HCT116 (cell line): ENCODE measurements around the gene HCN3. TPM values are rescaled to one million over a fixed set of nuclear protein-coding genes. Genes with fewer than 3 reads are reported as not detected.

ENCODE experiments used
- ATAC-seq: fragments of 200-7000 bp; cut with Tn5 transposase; 2 replicates; pipeline ENCODE4 v1.9.1; 2020; ENCODE audit warnings: mild to moderate bottlenecking, moderate library complexity
- BruUV-seq: library from RNA; stranded (reverse); fragments of 400-500 nt; replicated peaks from 2 replicates; lab custom pipeline; 2021; lab: Mats Ljungman, UMichigan
- CTCF ChIA-PET: fragments of 300-600 bp; sonication (Branson Sonifier 250); formaldehyde crosslinking; loops from one replicate; lab custom pipeline; 2021; ENCODE audit warnings: antibody characterized with exemption; lab: Charles Lee
- POLR2A ChIA-PET: fragments of 300-600, 350-600 bp; sonication (Branson Sonifier 250); formaldehyde crosslinking; loops from one replicate; lab custom pipeline; 2021; ENCODE audit warnings: antibody characterized with exemption; lab: Charles Lee
- RAD21 ChIA-PET, 2 experiments: fragments of 300-600 bp; sonication (Branson Sonifier 250); formaldehyde crosslinking; loops; one replicate each; lab custom pipeline; 2023; ENCODE audit warnings: low total read pairs in 2 of 2; ENCODE audit not compliant: uncharacterized antibody in 2 of 2, unreplicated experiment in 2 of 2, low non-redundant PET in 1 of 2; lab: Charles Lee
- DNase-seq: peaks from one replicate; pipeline ENCODE4 v3.0.0-alpha.2; 2010; ENCODE audit warnings: low read depth, low spot score
- H2AFZ ChIP-seq: fragments of 200-600 bp; shearing (Covaris generic), sonication (generic); 2 replicates; pipeline ENCODE4 v1.6.1; 2017; ENCODE audit warnings: low read depth, mixed run types, mixed read lengths, antibody characterized with exemption, low read length; ENCODE audit not compliant: poor library complexity, severe bottlenecking
- H3K27ac ChIP-seq: 2 replicates; pipeline ENCODE4 v1.5.1; 2012; ENCODE audit warnings: low read depth, low read length
- H3K27me3 ChIP-seq: fragments of 200-600 bp; sonication (generic); 2 replicates; pipeline ENCODE4 v1.6.1; 2016; ENCODE audit warnings: mixed run types, low read length, mixed read lengths; ENCODE audit not compliant: insufficient read depth
- H3K36me3 ChIP-seq, 2 experiments: fragments of 200-500 bp in 1 of 2; fragments of 200-600 bp in 1 of 2; sonication (Bioruptor generic) in 1 of 2; sonication (generic) in 1 of 2; 2 replicates each; pipeline versions ENCODE4 v1.5.1 to v1.6.1; 2014 to 2016; ENCODE audit warnings: low read length in 2 of 2, inconsistent platforms in 1 of 2, mixed read lengths in 1 of 2, mixed run types in 1 of 2; ENCODE audit not compliant: insufficient read depth in 2 of 2, control insufficient read depth in 1 of 2
- H3K4me1 ChIP-seq, 2 experiments: fragments of 200-600 bp in 1 of 2; sonication (generic) in 1 of 2; 2 replicates each; pipeline versions ENCODE4 v1.5.1 to v1.6.1; 2012 to 2017; ENCODE audit warnings: low read length in 2 of 2, inconsistent platforms in 1 of 2, mild to moderate bottlenecking in 1 of 2, mixed read lengths in 1 of 2, mixed run types in 1 of 2, moderate library complexity in 1 of 2; ENCODE audit not compliant: insufficient read depth in 2 of 2, control insufficient read depth in 1 of 2
- H3K4me2 ChIP-seq: fragments of 200-600 bp; sonication (generic); 2 replicates; pipeline ENCODE4 v1.6.1; 2017; ENCODE audit warnings: mixed run types, low read length, mixed read lengths
- H3K4me3 ChIP-seq, 2 experiments: fragments of 200-600 bp in 1 of 2; sonication (generic) in 1 of 2; replicated peaks in 1 of 2; 2 replicates each; pipeline ENCODE4 v1.5.1; 2011 to 2016; ENCODE audit warnings: low read length in 2 of 2, control low read depth in 1 of 2, low read depth in 1 of 2, mild to moderate bottlenecking in 1 of 2, mixed read lengths in 1 of 2, mixed run types in 1 of 2
- H3K79me2 ChIP-seq: fragments of 200-600 bp; sonication (generic); 2 replicates; pipeline ENCODE4 v1.6.1; 2017; ENCODE audit warnings: mild to moderate bottlenecking, mixed run types, low read length, moderate library complexity, mixed read lengths; ENCODE audit not compliant: insufficient read depth
- H3K9ac ChIP-seq: fragments of 200-600 bp; sonication (generic); 2 replicates; pipeline ENCODE4 v1.6.1; 2016; ENCODE audit warnings: low read length, mixed read lengths
- H3K9me2 ChIP-seq: fragments of 200-600 bp; sonication (generic), shearing (Covaris generic); 2 replicates; pipeline ENCODE4 v1.6.1; 2017; ENCODE audit warnings: mixed run types, mild to moderate bottlenecking, moderate library complexity; ENCODE audit not compliant: insufficient read depth
- H3K9me3 ChIP-seq, 2 experiments: fragments of 200-500 bp in 1 of 2; fragments of 200-600 bp in 1 of 2; sonication (Bioruptor generic) in 1 of 2; sonication (generic) in 1 of 2; 2 replicates each; pipeline ENCODE4 v1.6.1; 2014 to 2017; ENCODE audit warnings: low read length in 2 of 2, mixed read lengths in 2 of 2, inconsistent platforms in 1 of 2, low read depth in 1 of 2, mild to moderate bottlenecking in 1 of 2, mixed run types in 1 of 2, moderate library complexity in 1 of 2; ENCODE audit not compliant: control insufficient read depth in 1 of 2, insufficient read depth in 1 of 2
- H4K20me1 ChIP-seq: fragments of 200-600 bp; sonication (generic), shearing (Covaris generic); 2 replicates; pipeline ENCODE4 v1.6.1; 2017; ENCODE audit warnings: mixed run types, mild to moderate bottlenecking, moderate library complexity; ENCODE audit not compliant: insufficient read depth
- CTCF ChIP-seq, 3 experiments: fragments of 200-600 bp in 1 of 3; sonication (generic) in 1 of 3; IDR thresholded peaks in 2 of 3; conservative IDR thresholded peaks in 1 of 3; 2 replicates each; pipeline ENCODE4 v1.5.1; 2012 to 2017; ENCODE audit warnings: low read depth in 2 of 3, low read length in 2 of 3, antibody characterized with exemption in 1 of 3, borderline replicate concordance in 1 of 3, control low read depth in 1 of 3, mild to moderate bottlenecking in 1 of 3, mixed read lengths in 1 of 3, mixed run types in 1 of 3, moderate library complexity in 1 of 3; ENCODE audit not compliant: insufficient read depth in 1 of 3
- FOSL1 ChIP-seq: IDR thresholded peaks from 2 replicates; pipeline ENCODE4 v1.6.1; 2012; ENCODE audit warnings: low read depth
- JUND ChIP-seq: IDR thresholded peaks from 2 replicates; pipeline ENCODE4 v1.6.1; 2012
- RAD21 ChIP-seq: IDR thresholded peaks from 2 replicates; pipeline ENCODE4 v1.6.1; 2012; ENCODE audit warnings: low read depth, mild to moderate bottlenecking
- intact Hi-C: fragments of 100-400 bp; cut with micrococcal nuclease; formaldehyde crosslinking; loops from 2 replicates; pipeline ENCODE4 v1.10.0; 2022
- total RNA-seq: library from RNA; stranded (reverse); gene quantifications from one replicate; pipeline ENCODE4 v1.2.1, GENCODE V29; 2021; ENCODE audit not compliant: unreplicated experiment
- TF ChIP-seq, protein P1 (sequence below): IDR thresholded peaks from 2 replicates; pipeline ENCODE4 v1.6.1; 2012
- TF ChIP-seq, protein P2 (sequence below): IDR thresholded peaks from 2 replicates; pipeline ENCODE4 v1.6.1; 2012; ENCODE audit warnings: low read depth
- TF ChIP-seq, protein P3 (sequence below): IDR thresholded peaks from 2 replicates; pipeline ENCODE4 v1.6.1; 2012

The HCN3 gene
- total RNA-seq, 1 experiment from 2014 or later, result 8.5 TPM

- no peak within 1 kb of the TSS for H3K9ac ChIP-seq
- H3K9me3 ChIP-seq, result no peaks in the 10 kb centered on the region
- BruUV-seq, result no TSS peak
- H3K27me3 ChIP-seq, result no peaks in the 10 kb centered on the region
- TF ChIP-seq JUND, result no peak
- TF ChIP-seq, protein P1, sequence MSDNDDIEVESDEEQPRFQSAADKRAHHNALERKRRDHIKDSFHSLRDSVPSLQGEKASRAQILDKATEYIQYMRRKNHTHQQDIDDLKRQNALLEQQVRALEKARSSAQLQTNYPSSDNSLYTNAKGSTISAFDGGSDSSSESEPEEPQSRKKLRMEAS, result no peak
- no peak within 1 kb of the TSS for H2AFZ ChIP-seq
- CTCF ChIA-PET, result no interaction called here
- no peak within 1 kb of the TSS for H3K27ac ChIP-seq
- no peak for ATAC-seq
- intact Hi-C loops, result no loop called here
- no peak within 1 kb of the TSS for H3K4me2 ChIP-seq
- no peak for DNase-seq
- H3K4me1 ChIP-seq, result peaks cover 0 to 7% of the 10 kb centered on the region in 2 experiments; a peak in 3 of 4 replicates
- no peaks in the 10 kb centered on the region for H3K9me2 ChIP-seq
- H3K36me3 ChIP-seq, result no peaks in the 10 kb centered on the region
- POLR2A ChIA-PET, result no interaction called here
- no peaks in the 10 kb centered on the region for H3K79me2 ChIP-seq
- no peak within 1 kb of the TSS for H3K4me3 ChIP-seq
- H4K20me1 ChIP-seq, result no peaks in the 10 kb centered on the region
- RAD21 ChIA-PET, result interaction anchor here in 1 of 2 experiments (0.7 kb wide), 1 partner anchor 343 kb away, joined by 3 read pairs; no protein-coding TSS in a partner anchor
Observed at GRCh38 chr1:155301342-155301841, 24.1 kb downstream of the HCN3 start, which contains the start of gene PKLR. PKLR (minus strand) TSS chr1:155301438; CDS start chr1:155301395, 43 bp downstream.

DNA sequence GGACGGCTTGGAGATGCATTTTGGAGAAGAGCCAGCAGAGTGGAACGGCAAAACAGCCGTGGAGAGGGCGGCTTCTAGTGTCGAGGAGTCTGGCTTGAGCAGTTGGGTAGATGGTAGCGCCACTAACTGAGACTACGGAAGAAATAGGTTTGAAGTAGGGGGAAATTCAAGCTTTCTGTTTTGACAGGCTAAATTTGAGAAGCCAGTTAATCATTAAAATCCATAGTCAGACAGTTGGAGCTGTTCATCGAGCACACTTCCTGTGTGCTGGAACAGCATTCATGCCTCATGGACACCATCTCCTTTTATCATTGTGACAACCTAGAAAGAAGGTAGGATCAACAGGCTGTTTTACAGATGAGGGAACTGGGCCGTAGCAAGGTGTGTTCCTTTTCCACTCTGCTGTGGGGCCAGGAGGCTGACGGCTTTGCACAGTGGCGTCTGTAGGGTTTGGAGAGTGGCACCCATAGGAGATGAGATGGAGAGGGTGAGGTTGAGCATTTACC lies 27.3 kb downstream of the HCN3 start:
- Histone ChIP-seq H3K36me3 (no peaks in the 10 kb centered on the region), H3K9me3 (no peaks in the 10 kb centered on the region), H3K4me2 (no peak overlapping the region), H2AFZ (no peak overlapping the region), H3K4me1 (peaks cover 5 to 20% of the 10 kb centered on the region in 2 experiments; a peak in 3 of 4 replicates), H3K4me3 (no peak overlapping the region), H3K9me2 (no peaks in the 10 kb centered on the region), H3K27me3 (no peaks in the 10 kb centered on the region)
- no peak for DNase-seq
- RAD21 ChIA-PET, result no interaction called here
- TF ChIP-seq, protein P1, result no peak
- TF ChIP-seq FOSL1 (no peak), RAD21 (no peak), CTCF (IDR thresholded peaks at IDR 0.05 in 2 of 3, conservative IDR thresholded peaks at IDR 0.05 in 1 of 3; ENCODE audit: borderline replicate concordance in 1 of 3, insufficient read depth in 1 of 3, low read depth in 2 of 3, low read length in 2 of 3) (no peak)
- TF ChIP-seq, protein P2, sequence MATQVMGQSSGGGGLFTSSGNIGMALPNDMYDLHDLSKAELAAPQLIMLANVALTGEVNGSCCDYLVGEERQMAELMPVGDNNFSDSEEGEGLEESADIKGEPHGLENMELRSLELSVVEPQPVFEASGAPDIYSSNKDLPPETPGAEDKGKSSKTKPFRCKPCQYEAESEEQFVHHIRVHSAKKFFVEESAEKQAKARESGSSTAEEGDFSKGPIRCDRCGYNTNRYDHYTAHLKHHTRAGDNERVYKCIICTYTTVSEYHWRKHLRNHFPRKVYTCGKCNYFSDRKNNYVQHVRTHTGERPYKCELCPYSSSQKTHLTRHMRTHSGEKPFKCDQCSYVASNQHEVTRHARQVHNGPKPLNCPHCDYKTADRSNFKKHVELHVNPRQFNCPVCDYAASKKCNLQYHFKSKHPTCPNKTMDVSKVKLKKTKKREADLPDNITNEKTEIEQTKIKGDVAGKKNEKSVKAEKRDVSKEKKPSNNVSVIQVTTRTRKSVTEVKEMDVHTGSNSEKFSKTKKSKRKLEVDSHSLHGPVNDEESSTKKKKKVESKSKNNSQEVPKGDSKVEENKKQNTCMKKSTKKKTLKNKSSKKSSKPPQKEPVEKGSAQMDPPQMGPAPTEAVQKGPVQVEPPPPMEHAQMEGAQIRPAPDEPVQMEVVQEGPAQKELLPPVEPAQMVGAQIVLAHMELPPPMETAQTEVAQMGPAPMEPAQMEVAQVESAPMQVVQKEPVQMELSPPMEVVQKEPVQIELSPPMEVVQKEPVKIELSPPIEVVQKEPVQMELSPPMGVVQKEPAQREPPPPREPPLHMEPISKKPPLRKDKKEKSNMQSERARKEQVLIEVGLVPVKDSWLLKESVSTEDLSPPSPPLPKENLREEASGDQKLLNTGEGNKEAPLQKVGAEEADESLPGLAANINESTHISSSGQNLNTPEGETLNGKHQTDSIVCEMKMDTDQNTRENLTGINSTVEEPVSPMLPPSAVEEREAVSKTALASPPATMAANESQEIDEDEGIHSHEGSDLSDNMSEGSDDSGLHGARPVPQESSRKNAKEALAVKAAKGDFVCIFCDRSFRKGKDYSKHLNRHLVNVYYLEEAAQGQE, result no peak
- TF ChIP-seq, protein P3, sequence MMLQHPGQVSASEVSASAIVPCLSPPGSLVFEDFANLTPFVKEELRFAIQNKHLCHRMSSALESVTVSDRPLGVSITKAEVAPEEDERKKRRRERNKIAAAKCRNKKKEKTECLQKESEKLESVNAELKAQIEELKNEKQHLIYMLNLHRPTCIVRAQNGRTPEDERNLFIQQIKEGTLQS, result no peak
- TF ChIP-seq, all 23 proteins: peak for 0
- no peaks in the 10 kb centered on the region for H4K20me1 ChIP-seq
- no peak overlapping the region for H3K9ac ChIP-seq
- no peak for ATAC-seq
- POLR2A ChIA-PET, result no interaction called here
- intact Hi-C loops, result loop anchor here (5.0 kb wide), 1 partner anchor 52 kb away; no protein-coding TSS in a partner anchor
- H3K79me2 ChIP-seq, result peaks cover 10% of the 10 kb centered on the region
- H3K27ac ChIP-seq, result no peak overlapping the region
- CTCF ChIA-PET, result no interaction called here
- BruUV-seq, result no TSS peak
